Activated naive CD4-positive, alpha-beta T cell treated with anti-CD3 and anti-CD28 coated beads, Interleukin-2, amount 10 ng/mL, durations not matched to agents 7 days and 5 days (primary cell): ENCODE data around the gene ZNF598.

Experiments
- CTCF ChIA-PET: fragments of 350-600 bp; sonication (Branson Sonifier 250); formaldehyde crosslinking; loops from one replicate; lab custom pipeline; 2021; ENCODE audit warnings: antibody characterized with exemption; lab: Charles Lee
- DNase-seq: peaks from one replicate; pipeline ENCODE4 v3.0.0-alpha.2; 2020
- H3K27ac Mint-ChIP-seq: one replicate; pipeline ENCODE4 v1.8.0; 2021; ENCODE audit warnings: mild to moderate bottlenecking, moderate library complexity, mixed read lengths
- H3K27me3 Mint-ChIP-seq: one replicate; pipeline ENCODE4 v1.8.0; 2021; ENCODE audit warnings: mild to moderate bottlenecking, mixed read lengths
- H3K36me3 Mint-ChIP-seq: one replicate; pipeline ENCODE4 v1.8.0; 2021; ENCODE audit warnings: mixed read lengths
- H3K4me1 Mint-ChIP-seq: one replicate; pipeline ENCODE4 v1.8.0; 2021; ENCODE audit warnings: mixed read lengths
- H3K4me3 Mint-ChIP-seq: one replicate; pipeline ENCODE4 v1.8.0; 2021; ENCODE audit warnings: mild to moderate bottlenecking, moderate library complexity, mixed read lengths
- H3K9me3 Mint-ChIP-seq: one replicate; pipeline ENCODE4 v1.8.0; 2021; ENCODE audit warnings: mixed read lengths

Gene ZNF598

GRCh38 chr16:2027024-2028010 lies 17.7 kb upstream of the ZNF598 start:
- H3K4me1 Mint-ChIP-seq = peaks cover 27% of the 10 kb centered on the region
- H3K9me3 Mint-ChIP-seq = no peaks in the 10 kb centered on the region
- peaks cover 74% of the 10 kb centered on the region for H3K27me3 Mint-ChIP-seq
- CTCF ChIA-PET = interaction anchor here (1.2 to 1.5 kb wide), 2 partner anchors 113 to 120 kb away, joined by 3 to 4 read pairs; no protein-coding TSS in a partner anchor
- H3K36me3 Mint-ChIP-seq = no peaks in the 10 kb centered on the region
- H3K4me3 Mint-ChIP-seq = peak overlapping the region; percentile 53
- no peak overlapping the region for H3K27ac Mint-ChIP-seq
- DNase-seq = peak; percentile 29

GRCh38 chr16:2026461-2027023 lies 16.9 kb upstream of the ZNF598 start, which contains the start of gene NHERF2:
Gene NHERF2 (plus strand): TSS chr16:2026902. CDS start chr16:2027006, 104 bp downstream.
- H3K4me3 Mint-ChIP-seq = peak within 1 kb of the TSS; percentile 53

GRCh38 chr16:2025878-2026460 lies 16.3 kb upstream of the ZNF598 start:
- H3K4me3 Mint-ChIP-seq = peak overlapping the region; percentile 51
- no peak overlapping the region for H3K27ac Mint-ChIP-seq
- peaks cover 29% of the 10 kb centered on the region for H3K4me1 Mint-ChIP-seq
- no peaks in the 10 kb centered on the region for H3K9me3 Mint-ChIP-seq
- no peaks in the 10 kb centered on the region for H3K36me3 Mint-ChIP-seq
- no peak for DNase-seq
- CTCF ChIA-PET = no interaction called here
- H3K27me3 Mint-ChIP-seq = peaks cover 81% of the 10 kb centered on the region

More at GRCh38 chr16:2026461-2027023, 16.9 kb upstream of the ZNF598 start, which contains the start of gene NHERF2:
- Mint-ChIP-seq H3K27me3 (peaks cover 77% of the 10 kb centered on the region), H3K36me3 (no peaks in the 10 kb centered on the region), H3K9me3 (no peaks in the 10 kb centered on the region), H3K27ac (no peak within 1 kb of the TSS), H3K4me1 (peaks cover 28% of the 10 kb centered on the region)
- DNase-seq = peak; percentile 55
- CTCF ChIA-PET = no interaction called here

GRCh38 chr16:2025251-2025650 lies 15.6 kb upstream of the ZNF598 start:
- Mint-ChIP-seq H3K27ac (no peak overlapping the region), H3K9me3 (no peaks in the 10 kb centered on the region), H3K4me1 (peaks cover 33% of the 10 kb centered on the region), H3K27me3 (peaks cover 84% of the 10 kb centered on the region), H3K4me3 (peak overlapping the region; percentile 51), H3K36me3 (no peaks in the 10 kb centered on the region)
- CTCF ChIA-PET = interaction anchor here (1.3 kb wide), 1 partner anchor 130 kb away, joined by 5 read pairs; the partner anchor contains the start of gene TRAF7
- no peak for DNase-seq

GRCh38 chr16:2024032-2024420 lies 14.4 kb upstream of the ZNF598 start:
- H3K9me3 Mint-ChIP-seq = no peaks in the 10 kb centered on the region
- H3K27ac Mint-ChIP-seq = no peak overlapping the region
- H3K27me3 Mint-ChIP-seq = peaks cover 87% of the 10 kb centered on the region
- H3K36me3 Mint-ChIP-seq = no peaks in the 10 kb centered on the region
- no peak for DNase-seq
- no peak overlapping the region for H3K4me3 Mint-ChIP-seq
- H3K4me1 Mint-ChIP-seq = peaks cover 33% of the 10 kb centered on the region
- CTCF ChIA-PET = interaction anchor here (0.6 to 1.3 kb wide), 5 partner anchors 8 to 131 kb away, joined by 3 to 5 read pairs (median 3); partner anchors contain the start of gene TRAF7

GRCh38 chr16:2023092-2024031 lies 13.7 kb upstream of the ZNF598 start:
- CTCF ChIA-PET = interaction anchor here (0.6 to 1.8 kb wide), 11 partner anchors 9 to 228 kb away, joined by 3 to 23 read pairs (median 4); partner anchors contain the start of genes ECI1, PKD1 and RAB26
- Mint-ChIP-seq H3K36me3 (no peaks in the 10 kb centered on the region), H3K4me3 (peak overlapping the region; percentile 62), H3K27ac (peak overlapping the region; percentile 38), H3K4me1 (peaks cover 33% of the 10 kb centered on the region), H3K27me3 (peaks cover 87% of the 10 kb centered on the region), H3K9me3 (no peaks in the 10 kb centered on the region)
- DNase-seq = peak; percentile 96

- CTCF ChIA-PET = interaction anchor here (0.7 to 1.8 kb wide), 9 partner anchors 8 to 229 kb away, joined by 3 to 23 read pairs (median 4); partner anchors contain the start of genes ECI1, PKD1 and RAB26
- Mint-ChIP-seq H3K36me3 (no peaks in the 10 kb centered on the region), H3K9me3 (no peaks in the 10 kb centered on the region), H3K4me3 (peak overlapping the region; percentile 62), H3K4me1 (peaks cover 33% of the 10 kb centered on the region), H3K27me3 (peaks cover 87% of the 10 kb centered on the region), H3K27ac (no peak overlapping the region)
- DNase-seq = peak; percentile 61
Measured at GRCh38 chr16:2022723-2023091, 13.1 kb upstream of the ZNF598 start.

GRCh38 chr16:2019921-2020831 lies 10.6 kb upstream of the ZNF598 start:
- Mint-ChIP-seq H3K4me1 (peaks cover 24% of the 10 kb centered on the region), H3K36me3 (no peaks in the 10 kb centered on the region), H3K9me3 (no peaks in the 10 kb centered on the region), H3K4me3 (no peak overlapping the region), H3K27me3 (peaks cover 80% of the 10 kb centered on the region), H3K27ac (no peak overlapping the region)
- CTCF ChIA-PET = interaction anchor here (0.8 to 2.0 kb wide), 4 partner anchors 16 to 231 kb away, joined by 3 to 7 read pairs (median 5); partner anchors contain the start of gene ECI1
- no peak for DNase-seq

- Mint-ChIP-seq H3K9me3 (no peaks in the 10 kb centered on the region), H3K4me3 (no peak within 1 kb of the TSS), H3K27me3 (peaks cover 75% of the 10 kb centered on the region), H3K27ac (no peak within 1 kb of the TSS), H3K4me1 (peaks cover 24% of the 10 kb centered on the region), H3K36me3 (no peaks in the 10 kb centered on the region)
- CTCF ChIA-PET = interaction anchor here (0.8 to 2.0 kb wide), 3 partner anchors 16 to 231 kb away, joined by 3 to 7 read pairs (median 3); partner anchors contain the start of gene ECI1
- peak; percentile 53 for DNase-seq
Measured at GRCh38 chr16:2019518-2019920, 9.9 kb upstream of the ZNF598 start, which contains the start of gene NPW. Gene NPW (plus strand): TSS chr16:2019785.

GRCh38 chr16:2016407-2016922 lies 6.8 kb upstream of the ZNF598 start:
- peak; percentile 43 for DNase-seq
- CTCF ChIA-PET = interaction anchor here (0.6 to 1.0 kb wide), 6 partner anchors 13 to 199 kb away, joined by 3 to 9 read pairs (median 3); no protein-coding TSS in a partner anchor
- no peak overlapping the region for H3K4me3 Mint-ChIP-seq

GRCh38 chr16:2015947-2016208 lies 6.3 kb upstream of the ZNF598 start:
- Mint-ChIP-seq H3K27ac (no peak overlapping the region), H3K4me3 (no peak overlapping the region), H3K27me3 (peaks cover 48% of the 10 kb centered on the region), H3K9me3 (no peaks in the 10 kb centered on the region), H3K4me1 (peaks cover 4% of the 10 kb centered on the region), H3K36me3 (no peaks in the 10 kb centered on the region)
- CTCF ChIA-PET = interaction anchor here (0.6 to 1.0 kb wide), 4 partner anchors 12 to 198 kb away, joined by 3 to 9 read pairs (median 4); no protein-coding TSS in a partner anchor
- no peak for DNase-seq

More at GRCh38 chr16:2016407-2016922, 6.8 kb upstream of the ZNF598 start:
- Mint-ChIP-seq H3K27ac (no peak overlapping the region), H3K27me3 (peaks cover 54% of the 10 kb centered on the region), H3K9me3 (no peaks in the 10 kb centered on the region), H3K4me1 (peaks cover 4% of the 10 kb centered on the region), H3K36me3 (no peaks in the 10 kb centered on the region)
